WTC11 (cell line): ENCODE results near the gene HS3ST4.

Experiments used
- ATF1 ChIP-seq: sonication (generic); formaldehyde crosslinking; IDR thresholded peaks from 2 replicates; pipeline ENCODE4 v1.8.1; 2023; ENCODE audit warnings: mild to moderate bottlenecking, moderate library complexity, missing genetic modification reagents
- CBFB ChIP-seq: sonication (generic); formaldehyde crosslinking; IDR thresholded peaks from 2 replicates; pipeline ENCODE4 v1.8.1; 2022; ENCODE audit warnings: mild to moderate bottlenecking, low read depth, missing genetic modification reagents
- CREB1 ChIP-seq: sonication (generic); formaldehyde crosslinking; IDR thresholded peaks from 2 replicates; pipeline ENCODE4 v1.8.0; 2023; ENCODE audit warnings: mild to moderate bottlenecking, missing genetic modification reagents
- ESRRA ChIP-seq: sonication (generic); formaldehyde crosslinking; IDR thresholded peaks from 2 replicates; pipeline ENCODE4 v1.8.1; 2022; ENCODE audit warnings: mild to moderate bottlenecking, missing genetic modification reagents, borderline replicate concordance
- FOXK1 ChIP-seq: sonication (generic); formaldehyde crosslinking; IDR thresholded peaks from 2 replicates; pipeline ENCODE4 v1.8.0; 2022; ENCODE audit warnings: mild to moderate bottlenecking, moderate library complexity, missing genetic modification reagents
- JUN ChIP-seq: sonication (generic); formaldehyde crosslinking; IDR thresholded peaks from 2 replicates; pipeline ENCODE4 v1.8.0; 2023; ENCODE audit warnings: mild to moderate bottlenecking, missing genetic modification reagents
- MXD4 ChIP-seq: fragments of 250-450 bp; sonication (Bioruptor Pico); IDR thresholded peaks from 2 replicates; pipeline ENCODE4 v1.8.0; 2021; ENCODE audit warnings: mild to moderate bottlenecking, moderate library complexity, borderline replicate concordance
- SP1 ChIP-seq: sonication (generic); formaldehyde crosslinking; conservative IDR thresholded peaks from 2 replicates; pipeline ENCODE4 v1.8.1; 2022; ENCODE audit warnings: missing genetic modification reagents
- TF ChIP-seq, protein P1 (sequence below): fragments of 200-600 bp; IDR thresholded peaks from 2 replicates; pipeline ENCODE4 v1.8.0; 2022; ENCODE audit warnings: antibody characterized with exemption
- TF ChIP-seq, protein P2 (sequence below): sonication (generic); formaldehyde crosslinking; IDR thresholded peaks from 2 replicates; pipeline ENCODE4 v1.8.1; 2022; ENCODE audit warnings: mild to moderate bottlenecking, moderate library complexity, missing genetic modification reagents

GRCh38 chr16:26111900-26112299 lies 420.1 kb downstream of the HS3ST4 start:
- no peak for TF ChIP-seq FOXK1 (CRISPR knock-in tag)
- TF ChIP-seq JUN (CRISPR knock-in tag) = no peak
- no peak for TF ChIP-seq SP1 (CRISPR knock-in tag)
- TF ChIP-seq CBFB (CRISPR knock-in tag) = no peak
- TF ChIP-seq, protein P1, sequence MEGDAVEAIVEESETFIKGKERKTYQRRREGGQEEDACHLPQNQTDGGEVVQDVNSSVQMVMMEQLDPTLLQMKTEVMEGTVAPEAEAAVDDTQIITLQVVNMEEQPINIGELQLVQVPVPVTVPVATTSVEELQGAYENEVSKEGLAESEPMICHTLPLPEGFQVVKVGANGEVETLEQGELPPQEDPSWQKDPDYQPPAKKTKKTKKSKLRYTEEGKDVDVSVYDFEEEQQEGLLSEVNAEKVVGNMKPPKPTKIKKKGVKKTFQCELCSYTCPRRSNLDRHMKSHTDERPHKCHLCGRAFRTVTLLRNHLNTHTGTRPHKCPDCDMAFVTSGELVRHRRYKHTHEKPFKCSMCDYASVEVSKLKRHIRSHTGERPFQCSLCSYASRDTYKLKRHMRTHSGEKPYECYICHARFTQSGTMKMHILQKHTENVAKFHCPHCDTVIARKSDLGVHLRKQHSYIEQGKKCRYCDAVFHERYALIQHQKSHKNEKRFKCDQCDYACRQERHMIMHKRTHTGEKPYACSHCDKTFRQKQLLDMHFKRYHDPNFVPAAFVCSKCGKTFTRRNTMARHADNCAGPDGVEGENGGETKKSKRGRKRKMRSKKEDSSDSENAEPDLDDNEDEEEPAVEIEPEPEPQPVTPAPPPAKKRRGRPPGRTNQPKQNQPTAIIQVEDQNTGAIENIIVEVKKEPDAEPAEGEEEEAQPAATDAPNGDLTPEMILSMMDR = no peak
- no peak for TF ChIP-seq ESRRA (CRISPR knock-in tag)
- TF ChIP-seq ATF1 = no peak
- TF ChIP-seq, protein P2, sequence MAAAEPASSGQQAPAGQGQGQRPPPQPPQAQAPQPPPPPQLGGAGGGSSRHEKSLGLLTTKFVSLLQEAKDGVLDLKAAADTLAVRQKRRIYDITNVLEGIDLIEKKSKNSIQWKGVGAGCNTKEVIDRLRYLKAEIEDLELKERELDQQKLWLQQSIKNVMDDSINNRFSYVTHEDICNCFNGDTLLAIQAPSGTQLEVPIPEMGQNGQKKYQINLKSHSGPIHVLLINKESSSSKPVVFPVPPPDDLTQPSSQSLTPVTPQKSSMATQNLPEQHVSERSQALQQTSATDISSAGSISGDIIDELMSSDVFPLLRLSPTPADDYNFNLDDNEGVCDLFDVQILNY (CRISPR knock-in tag) = no peak
- TF ChIP-seq MXD4 (CRISPR knock-in tag) = no peak
- no peak for TF ChIP-seq CREB1 (CRISPR knock-in tag)
